Measurements from ENCODE around the gene GNAI2. TPM values are rescaled to one million over a fixed set of nuclear protein-coding genes. Genes with fewer than 3 reads are reported as not detected.
"Not testable (repeated sequence)": the region's sequence is repeated elsewhere in the genome, so short reads cannot be mapped to it uniquely, and the experiment has no call there.

GNAI2 gene
- total and polyA plus RNA-seq, 2 donors from 2014 or later = 141 to 245 TPM

- Histone ChIP-seq H3K4me1 (ENCODE audit: control insufficient read depth in 2 of 3, insufficient read depth in 2 of 3, low read depth in 1 of 3, low read length in 3 of 3) (peaks cover 0 to 21% (median 0%) of the 10 kb centered on the region in 3 donors), H3K9me3 (ENCODE audit: control insufficient read depth in 2 of 3, insufficient read depth in 1 of 3, low read length in 3 of 3) (no peaks in the 10 kb centered on the region), H3K9ac (ENCODE audit: low read length in 3 of 3) (peak overlapping the region; percentile 21 to 49 (median 33)), H3K4me3 (ENCODE audit: low read length in 3 of 3) (peak overlapping the region; percentile 41 to 52 (median 44)), H3K27ac (ENCODE audit: low read depth in 2 of 2, low read length in 2 of 2) (peak overlapping the region in 1 of 2 donors; percentile 23), H3K36me3 (ENCODE audit: control insufficient read depth in 2 of 3, insufficient read depth in 3 of 3, low read length in 3 of 3) (no peaks in the 10 kb centered on the region), H3K27me3 (ENCODE audit: control insufficient read depth, insufficient read depth, low read length) (no peaks in the 10 kb centered on the region)
- TF ChIP-seq CTCF (IDR thresholded peaks at IDR 0.05; ENCODE audit: borderline replicate concordance, extremely low read depth, insufficient read depth) = no peak
- DNase-seq = peak in 2 of 5 donors; percentile 69 to 86
- intact Hi-C loops (cut with DNase I) = loop anchor here (5.0 kb wide), 1 partner anchor 45 kb away; no protein-coding TSS in a partner anchor
- FAIRE-seq = no peak
Measured at GRCh38 chr3:50226888-50227389, 9.1 kb upstream of the GNAI2 start.

GRCh38 chr3:50227390-50228183 is 8.4 kb upstream of the GNAI2 start:
- TF ChIP-seq CTCF (IDR thresholded peaks at IDR 0.05; ENCODE audit: borderline replicate concordance, extremely low read depth, insufficient read depth) = peak; percentile 88
- DNase-seq (peak; percentile 97 to 98 (median 98)), FAIRE-seq (no peak)
- Histone ChIP-seq H3K4me3 (ENCODE audit: low read length in 3 of 3) (peak overlapping the region; percentile 63 to 90 (median 63)), H3K27me3 (ENCODE audit: control insufficient read depth, insufficient read depth, low read length) (no peaks in the 10 kb centered on the region), H3K9me3 (ENCODE audit: control insufficient read depth in 2 of 3, insufficient read depth in 1 of 3, low read length in 3 of 3) (no peaks in the 10 kb centered on the region), H3K9ac (ENCODE audit: low read length in 3 of 3) (peak overlapping the region; percentile 27 to 92 (median 52)), H3K4me1 (ENCODE audit: control insufficient read depth in 2 of 3, insufficient read depth in 2 of 3, low read depth in 1 of 3, low read length in 3 of 3) (peaks cover 0 to 18% (median 0%) of the 10 kb centered on the region in 3 donors), H3K27ac (ENCODE audit: low read depth in 2 of 2, low read length in 2 of 2) (peak overlapping the region; percentile 58 to 89), H3K36me3 (ENCODE audit: control insufficient read depth in 2 of 3, insufficient read depth in 3 of 3, low read length in 3 of 3) (no peaks in the 10 kb centered on the region)
- intact Hi-C loops (cut with DNase I) = loop anchor here (5.0 kb wide), 1 partner anchor 45 kb away; no protein-coding TSS in a partner anchor

GRCh38 chr3:50228184-50228763 is 7.7 kb upstream of the GNAI2 start:
- H3K27me3 ChIP-seq (ENCODE audit: control insufficient read depth, insufficient read depth, low read length); H3K9me3 ChIP-seq (ENCODE audit: control insufficient read depth in 2 of 3, insufficient read depth in 1 of 3, low read length in 3 of 3); H3K36me3 ChIP-seq (ENCODE audit: control insufficient read depth in 2 of 3, insufficient read depth in 3 of 3, low read length in 3 of 3); FAIRE-seq: not testable (repeated sequence)
- Histone ChIP-seq H3K9ac (ENCODE audit: low read length in 3 of 3) (peak overlapping the region in 1 of 3 donors; percentile 27), H3K4me3 (ENCODE audit: low read length in 3 of 3) (peak overlapping the region; percentile 63 to 90 (median 63)), H3K27ac (ENCODE audit: low read depth in 2 of 2, low read length in 2 of 2) (peak overlapping the region; percentile 58 to 89), H3K4me1 (ENCODE audit: control insufficient read depth in 2 of 3, insufficient read depth in 2 of 3, low read depth in 1 of 3, low read length in 3 of 3) (peaks cover 0 to 18% (median 0%) of the 10 kb centered on the region in 3 donors)
- DNase-seq = peak in 1 of 5 donors; percentile 20
- intact Hi-C loops (cut with DNase I) = loop anchor here (5.0 kb wide), 1 partner anchor 44 kb away; no protein-coding TSS in a partner anchor

GRCh38 chr3:50229490-50229889 is 6.5 kb upstream of the GNAI2 start:
- FAIRE-seq (no peak), DNase-seq (no peak)
- Histone ChIP-seq H3K4me1 (ENCODE audit: control insufficient read depth in 2 of 3, insufficient read depth in 2 of 3, low read depth in 1 of 3, low read length in 3 of 3) (peaks cover 0 to 21% (median 0%) of the 10 kb centered on the region in 3 donors), H3K9me3 (ENCODE audit: control insufficient read depth in 2 of 3, insufficient read depth in 1 of 3, low read length in 3 of 3) (no peaks in the 10 kb centered on the region), H3K4me3 (ENCODE audit: low read length in 3 of 3) (no peak overlapping the region), H3K9ac (ENCODE audit: low read length in 3 of 3) (no peak overlapping the region), H3K36me3 (ENCODE audit: control insufficient read depth in 2 of 3, insufficient read depth in 3 of 3, low read length in 3 of 3) (no peaks in the 10 kb centered on the region), H3K27me3 (ENCODE audit: control insufficient read depth, insufficient read depth, low read length) (no peaks in the 10 kb centered on the region), H3K27ac (ENCODE audit: low read depth in 2 of 2, low read length in 2 of 2) (no peak overlapping the region)
- intact Hi-C loops (cut with DNase I) = loop anchor here (5.0 kb wide), 1 partner anchor 43 kb away; no protein-coding TSS in a partner anchor
- no peak for TF ChIP-seq CTCF (IDR thresholded peaks at IDR 0.05; ENCODE audit: borderline replicate concordance, extremely low read depth, insufficient read depth)

Data from kidney (tissue), 14 donors.